Caco-2 (cell line): ENCODE measurements around the gene PSG5. TPM values are rescaled to one million over a fixed set of nuclear protein-coding genes. Genes with fewer than 3 reads are reported as not detected.
"Not testable (repeated sequence)": the region's sequence is repeated elsewhere in the genome, so short reads cannot be mapped to it uniquely, and the experiment has no call there.

Source experiments
- BruUV-seq: library from RNA; stranded (reverse); fragments of 400-500 nt; replicated peaks from 2 replicates; lab custom pipeline; 2021; lab: Mats Ljungman, UMichigan
- CTCF ChIA-PET: fragments of 300-600 bp; sonication (Branson Sonifier 250); formaldehyde crosslinking; loops from one replicate; lab custom pipeline; 2022; ENCODE audit warnings: antibody characterized with exemption; lab: Charles Lee
- POLR2A ChIA-PET: fragments of 300-600 bp; sonication (Branson Sonifier 250); formaldehyde crosslinking; loops from one replicate; lab custom pipeline; 2022; ENCODE audit warnings: antibody characterized with exemption; lab: Charles Lee
- DNase-seq, 2 experiments: peaks; one replicate each; pipeline versions ENCODE4 v3.0.0 to v3.0.0-alpha.2; 2020 to 2022
- H3K27me3 ChIP-seq: replicated peaks from 2 replicates; pipeline ENCODE4 v1.6.0; 2011; ENCODE audit warnings: low read length; ENCODE audit not compliant: control insufficient read depth, insufficient read depth
- H3K36me3 ChIP-seq: 2 replicates; pipeline ENCODE4 v1.5.1; 2011; ENCODE audit warnings: low read length; ENCODE audit not compliant: control insufficient read depth, insufficient read depth
- H3K4me1 ChIP-seq: fragments of 250-450 bp; sonication (Bioruptor Pico); 2 replicates; pipeline ENCODE4 v1.5.1; 2020; ENCODE audit warnings: mild to moderate bottlenecking
- H3K4me3 ChIP-seq: 2 replicates; pipeline ENCODE4 v1.5.1; 2011; ENCODE audit warnings: low read depth, mild to moderate bottlenecking, control low read depth, low read length
- H3K9me3 ChIP-seq: fragments of 250-450 bp; sonication (Bioruptor Pico); 2 replicates; pipeline ENCODE4 v1.5.1; 2020; ENCODE audit warnings: mild to moderate bottlenecking, moderate library complexity
- H3K27ac Mint-ChIP-seq: one replicate; pipeline ENCODE4 v1.8.0; 2022; ENCODE audit warnings: mixed read lengths; ENCODE audit not compliant: unreplicated experiment
- H3K27me3 Mint-ChIP-seq: one replicate; pipeline ENCODE4 v1.8.0; 2022; ENCODE audit warnings: mixed read lengths; ENCODE audit not compliant: insufficient read depth, unreplicated experiment
- H3K36me3 Mint-ChIP-seq: one replicate; pipeline ENCODE4 v1.8.0; 2022; ENCODE audit warnings: mild to moderate bottlenecking, mixed read lengths; ENCODE audit not compliant: insufficient read depth, unreplicated experiment
- H3K4me1 Mint-ChIP-seq: one replicate; pipeline ENCODE4 v1.8.0; 2022; ENCODE audit warnings: low read depth, mixed read lengths; ENCODE audit not compliant: unreplicated experiment
- H3K4me3 Mint-ChIP-seq: one replicate; pipeline ENCODE4 v1.8.0; 2022; ENCODE audit warnings: mild to moderate bottlenecking, moderate library complexity, mixed read lengths; ENCODE audit not compliant: unreplicated experiment
- H3K9me3 Mint-ChIP-seq: one replicate; pipeline ENCODE4 v1.8.0; 2022; ENCODE audit warnings: mixed read lengths; ENCODE audit not compliant: unreplicated experiment
- intact Hi-C: fragments of 100-400 bp; cut with micrococcal nuclease; formaldehyde crosslinking; loops from one replicate; pipeline ENCODE4 v1.10.0; 2022; ENCODE audit not compliant: unreplicated experiment
- total RNA-seq: library from RNA; stranded (reverse); gene quantifications from 2 replicates; pipeline ENCODE4 v1.2.3, GENCODE V29; 2022
- TF ChIP-seq, protein P1 (sequence below), 2 experiments: fragments of 200-600 bp in 1 of 2; IDR thresholded peaks; 1 replicate in 1 of 2; 2 replicates in 1 of 2; pipeline versions ENCODE4 v1.5.1 to v1.8.0; 2011 to 2022; ENCODE audit warnings: antibody characterized with exemption in 1 of 2, control low read depth in 1 of 2, inconsistent platforms in 1 of 2, low read depth in 1 of 2, low read length in 1 of 2, mild to moderate bottlenecking in 1 of 2, moderate library complexity in 1 of 2; ENCODE audit not compliant: insufficient read depth in 1 of 2, severe bottlenecking in 1 of 2, unreplicated experiment in 1 of 2

The PSG5 gene
- total RNA-seq, 1 experiment from 2014 or later: 1.7 TPM

DNA sequence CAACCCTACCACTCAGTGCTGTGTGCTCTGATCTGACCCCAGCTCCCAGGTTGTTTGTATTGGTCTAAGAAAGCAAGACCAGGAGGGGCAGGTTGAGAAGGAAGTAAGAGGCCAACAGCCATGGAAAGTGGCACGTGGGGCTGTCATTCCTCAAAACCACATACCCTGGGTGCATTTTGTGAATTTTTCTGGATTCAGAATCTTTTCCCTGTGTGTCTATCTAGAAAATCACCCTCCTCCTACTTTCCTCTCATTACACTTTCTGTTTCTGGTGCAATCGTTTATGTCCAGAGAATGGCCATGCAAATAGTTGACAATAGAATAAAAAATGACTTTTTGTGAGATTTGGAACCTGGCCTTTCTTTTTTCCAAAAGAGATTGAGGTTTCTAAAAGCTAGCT lies 24.1 kb downstream of the PSG5 start:
- H3K27ac Mint-ChIP-seq: peak overlapping the region; percentile 11
- not testable (repeated sequence) for BruUV-seq

DNA sequence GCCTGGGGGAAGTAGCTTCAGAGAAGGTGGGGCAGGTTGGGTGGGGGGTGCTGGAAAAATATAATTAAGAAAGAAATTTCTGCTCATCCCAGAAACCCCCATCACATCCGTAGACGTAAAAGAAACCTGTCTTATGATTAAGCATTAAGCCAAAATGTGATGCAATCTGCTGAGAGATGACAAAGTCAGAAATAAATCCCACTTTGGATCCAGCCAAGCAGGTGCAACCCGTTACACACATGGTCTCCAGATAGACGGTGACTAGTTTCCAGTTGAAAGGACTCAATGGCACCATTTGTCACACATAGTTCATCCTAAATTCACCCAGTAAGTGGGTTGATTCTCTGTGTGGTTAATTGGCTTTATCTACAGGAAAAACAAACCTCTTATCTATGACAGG lies 34.1 kb downstream of the PSG5 start:
- H3K36me3 ChIP-seq: no peaks in the 10 kb centered on the region
- H3K27ac Mint-ChIP-seq: no peak overlapping the region
- no peaks in the 10 kb centered on the region for H3K4me1 ChIP-seq
- POLR2A ChIA-PET: no interaction called here
- DNase-seq: peak in 1 of 2 experiments; percentile 5
- no peaks in the 10 kb centered on the region for H3K9me3 ChIP-seq
- no peaks in the 10 kb centered on the region for H3K27me3 Mint-ChIP-seq
- intact Hi-C loops: no loop called here
- no peaks in the 10 kb centered on the region for H3K36me3 Mint-ChIP-seq
- H3K9me3 Mint-ChIP-seq: peaks cover 23% of the 10 kb centered on the region
- no peaks in the 10 kb centered on the region for H3K27me3 ChIP-seq
- H3K4me3 ChIP-seq: no peak overlapping the region
- H3K4me1 Mint-ChIP-seq: no peaks in the 10 kb centered on the region
- no TSS peak for BruUV-seq
- CTCF ChIA-PET: no interaction called here
- TF ChIP-seq, protein P1, sequence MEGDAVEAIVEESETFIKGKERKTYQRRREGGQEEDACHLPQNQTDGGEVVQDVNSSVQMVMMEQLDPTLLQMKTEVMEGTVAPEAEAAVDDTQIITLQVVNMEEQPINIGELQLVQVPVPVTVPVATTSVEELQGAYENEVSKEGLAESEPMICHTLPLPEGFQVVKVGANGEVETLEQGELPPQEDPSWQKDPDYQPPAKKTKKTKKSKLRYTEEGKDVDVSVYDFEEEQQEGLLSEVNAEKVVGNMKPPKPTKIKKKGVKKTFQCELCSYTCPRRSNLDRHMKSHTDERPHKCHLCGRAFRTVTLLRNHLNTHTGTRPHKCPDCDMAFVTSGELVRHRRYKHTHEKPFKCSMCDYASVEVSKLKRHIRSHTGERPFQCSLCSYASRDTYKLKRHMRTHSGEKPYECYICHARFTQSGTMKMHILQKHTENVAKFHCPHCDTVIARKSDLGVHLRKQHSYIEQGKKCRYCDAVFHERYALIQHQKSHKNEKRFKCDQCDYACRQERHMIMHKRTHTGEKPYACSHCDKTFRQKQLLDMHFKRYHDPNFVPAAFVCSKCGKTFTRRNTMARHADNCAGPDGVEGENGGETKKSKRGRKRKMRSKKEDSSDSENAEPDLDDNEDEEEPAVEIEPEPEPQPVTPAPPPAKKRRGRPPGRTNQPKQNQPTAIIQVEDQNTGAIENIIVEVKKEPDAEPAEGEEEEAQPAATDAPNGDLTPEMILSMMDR (IDR thresholded peaks at IDR 0.05; ENCODE audit: insufficient read depth in 1 of 2, low read depth in 1 of 2, low read length in 1 of 2, severe bottlenecking in 1 of 2, unreplicated experiment in 1 of 2): no peak
- no peak overlapping the region for H3K4me3 Mint-ChIP-seq

More for the DNA sequence above, 24.1 kb downstream of the PSG5 start:
- H3K27me3 Mint-ChIP-seq, CTCF ChIA-PET, H3K36me3 Mint-ChIP-seq, H3K4me3 ChIP-seq, DNase-seq, H3K4me3 Mint-ChIP-seq, POLR2A ChIA-PET, intact Hi-C loops, H3K9me3 ChIP-seq, H3K36me3 ChIP-seq, H3K27me3 ChIP-seq: not testable (repeated sequence)
- peaks cover 14% of the 10 kb centered on the region for H3K4me1 ChIP-seq
- Mint-ChIP-seq H3K9me3 (peaks cover 27% of the 10 kb centered on the region), H3K4me1 (peaks cover 20% of the 10 kb centered on the region)

DNA sequence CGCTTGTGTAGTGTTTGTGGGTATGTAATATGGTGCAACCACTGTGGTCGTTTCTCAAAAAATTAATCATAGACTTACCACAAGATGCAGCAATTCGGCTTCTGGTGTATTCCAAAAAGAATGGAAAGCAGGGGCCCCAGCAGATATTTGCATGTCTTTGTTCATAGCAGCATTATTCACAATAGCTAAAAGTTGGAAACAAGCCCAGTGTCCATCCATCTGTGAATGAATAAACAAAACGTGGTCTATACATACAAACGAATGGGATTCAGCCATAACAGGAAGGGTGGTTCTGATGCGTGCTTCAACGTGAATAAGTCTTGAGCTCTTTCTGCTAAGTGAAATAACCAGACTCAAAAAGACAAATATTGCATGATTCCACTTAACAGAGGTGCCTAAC lies 36.5 kb downstream of the PSG5 start:
- POLR2A ChIA-PET, H3K9me3 ChIP-seq, BruUV-seq, H3K27me3 Mint-ChIP-seq, H3K36me3 Mint-ChIP-seq, H3K4me3 ChIP-seq, H3K4me1 Mint-ChIP-seq, DNase-seq, H3K27me3 ChIP-seq, H3K4me3 Mint-ChIP-seq, CTCF ChIA-PET, H3K27ac Mint-ChIP-seq, intact Hi-C loops, H3K36me3 ChIP-seq, H3K4me1 ChIP-seq: not testable (repeated sequence)
- H3K9me3 Mint-ChIP-seq: peaks cover 34% of the 10 kb centered on the region

DNA sequence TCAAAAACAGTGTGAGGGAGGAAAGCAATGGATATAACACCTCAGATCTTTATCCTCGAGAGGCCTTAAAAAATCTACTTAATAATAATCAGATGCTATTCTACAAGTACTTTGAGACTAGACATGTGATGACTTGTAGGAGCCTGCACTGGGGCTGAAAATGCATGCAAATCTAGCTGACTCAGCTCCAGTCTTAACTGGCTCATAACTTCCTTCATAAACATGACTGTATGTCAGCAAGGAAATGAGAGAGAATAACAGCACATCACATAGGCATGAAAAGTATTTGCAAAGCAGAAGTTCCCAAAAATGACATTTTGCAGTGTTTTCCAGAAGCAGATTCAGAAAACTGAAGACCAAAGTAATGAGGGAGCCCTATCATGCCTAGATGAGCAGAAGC lies 38.1 kb downstream of the PSG5 start:
- Histone ChIP-seq H3K4me3 (no peak overlapping the region), H3K9me3 (no peaks in the 10 kb centered on the region), H3K4me1 (no peaks in the 10 kb centered on the region), H3K36me3 (no peaks in the 10 kb centered on the region), H3K27me3 (no peaks in the 10 kb centered on the region)
- Mint-ChIP-seq H3K36me3 (no peaks in the 10 kb centered on the region), H3K9me3 (peaks cover 26% of the 10 kb centered on the region), H3K4me3 (no peak overlapping the region), H3K27ac (no peak overlapping the region), H3K4me1 (no peaks in the 10 kb centered on the region), H3K27me3 (no peaks in the 10 kb centered on the region)
- TF ChIP-seq, protein P1 (IDR thresholded peaks at IDR 0.05; ENCODE audit: insufficient read depth in 1 of 2, low read depth in 1 of 2, low read length in 1 of 2, severe bottlenecking in 1 of 2, unreplicated experiment in 1 of 2): no peak
- no peak for DNase-seq
- POLR2A ChIA-PET: no interaction called here
- CTCF ChIA-PET: no interaction called here
- no TSS peak for BruUV-seq
- intact Hi-C loops: no loop called here

DNA sequence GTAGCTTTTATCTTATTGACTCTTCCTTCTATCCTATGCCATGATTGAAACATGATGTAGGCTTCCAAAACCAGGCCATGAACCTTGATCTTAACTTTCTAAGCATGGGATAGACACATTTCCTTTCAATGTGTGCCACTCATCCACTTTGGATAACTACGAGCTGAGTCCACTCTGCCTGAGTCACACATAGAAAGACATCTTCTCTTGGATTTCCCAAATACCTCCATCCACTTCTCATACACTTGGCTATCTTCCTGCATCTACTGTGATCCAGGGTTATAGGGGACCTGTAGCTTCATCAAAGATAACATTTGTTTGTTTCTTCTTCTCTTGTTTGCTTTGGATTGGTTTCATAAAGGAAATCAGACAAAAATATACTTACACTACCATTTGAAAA lies 44.6 kb downstream of the PSG5 start:
- H3K4me1 ChIP-seq, POLR2A ChIA-PET, H3K36me3 ChIP-seq, DNase-seq, H3K27ac Mint-ChIP-seq, H3K4me1 Mint-ChIP-seq, H3K4me3 Mint-ChIP-seq, H3K9me3 ChIP-seq, H3K27me3 ChIP-seq, H3K4me3 ChIP-seq, BruUV-seq, H3K36me3 Mint-ChIP-seq, CTCF ChIA-PET, H3K27me3 Mint-ChIP-seq, intact Hi-C loops: not testable (repeated sequence)
- peaks cover 38% of the 10 kb centered on the region for H3K9me3 Mint-ChIP-seq
